Nephron progenitor cell (in vitro differentiated cells): ENCODE data around the gene ZFAND3.

Experiments used
- DNase-seq: peaks from one replicate; pipeline ENCODE4 v3.0.0; 2021
- H3K27ac Mint-ChIP-seq: 2 replicates; pipeline ENCODE4 v1.8.0; 2021; ENCODE audit warnings: mild to moderate bottlenecking, moderate library complexity, mixed read lengths
- H3K27me3 Mint-ChIP-seq: 2 replicates; pipeline ENCODE4 v1.8.0; 2021; ENCODE audit warnings: mild to moderate bottlenecking, low read depth, mixed read lengths; ENCODE audit not compliant: poor library complexity
- H3K36me3 Mint-ChIP-seq: 2 replicates; pipeline ENCODE4 v1.8.0; 2021; ENCODE audit warnings: low read depth, mixed read lengths
- H3K4me1 Mint-ChIP-seq: 2 replicates; pipeline ENCODE4 v1.8.0; 2021; ENCODE audit warnings: mixed read lengths
- H3K4me3 Mint-ChIP-seq: 2 replicates; pipeline ENCODE4 v1.8.0; 2021; ENCODE audit warnings: mild to moderate bottlenecking, moderate library complexity, mixed read lengths
- H3K9me3 Mint-ChIP-seq: 2 replicates; pipeline ENCODE4 v1.8.0; 2021; ENCODE audit warnings: mild to moderate bottlenecking, moderate library complexity, mixed read lengths
- TF ChIP-seq, protein P1 (sequence below): fragments of 200-600 bp; sonication (generic); IDR thresholded peaks from 2 replicates; pipeline ENCODE4 v1.5.0; 2021; ENCODE audit warnings: antibody characterized with exemption

ZFAND3 gene

DNA sequence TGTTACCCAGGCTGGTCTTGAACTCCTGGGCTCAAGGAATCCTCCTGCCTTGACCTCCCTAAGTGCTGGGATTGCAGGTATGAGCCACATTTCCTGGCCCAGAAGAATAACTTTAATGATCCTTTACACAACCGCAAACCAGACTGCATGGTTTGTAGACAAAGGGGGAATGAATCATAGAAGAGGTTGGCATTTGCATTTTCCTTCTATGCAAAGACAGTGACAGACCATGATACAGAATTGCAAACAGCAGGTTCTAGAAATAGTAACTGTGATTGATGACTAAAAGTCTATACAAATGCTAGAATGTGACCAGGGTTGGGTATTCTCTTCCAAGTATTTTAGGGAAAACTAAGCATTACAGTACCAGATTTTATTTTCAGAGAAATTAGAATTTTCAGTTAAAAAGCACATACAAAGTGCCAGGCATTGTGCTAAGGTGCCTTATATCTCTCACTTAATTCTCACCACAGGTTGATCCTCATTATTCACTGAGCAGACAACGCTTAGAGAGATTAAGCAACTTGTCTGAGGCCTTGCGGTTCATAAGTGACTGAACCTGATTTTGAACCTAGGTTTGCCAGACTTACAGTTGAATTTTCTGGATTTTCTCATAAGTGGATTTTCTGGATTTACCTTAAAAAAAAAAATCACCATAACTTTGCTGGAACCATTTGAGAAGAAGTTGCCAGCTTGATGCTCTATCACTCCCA, 146.6 kb downstream of the ZFAND3 start:
- Mint-ChIP-seq H3K4me1 (no peaks in the 10 kb centered on the region), H3K36me3 (peaks cover 81% of the 10 kb centered on the region), H3K4me3 (no peak overlapping the region), H3K9me3 (peaks cover 51% of the 10 kb centered on the region), H3K27ac (no peak overlapping the region), H3K27me3 (no peaks in the 10 kb centered on the region)
- DNase-seq = no peak
- TF ChIP-seq, protein P1, sequence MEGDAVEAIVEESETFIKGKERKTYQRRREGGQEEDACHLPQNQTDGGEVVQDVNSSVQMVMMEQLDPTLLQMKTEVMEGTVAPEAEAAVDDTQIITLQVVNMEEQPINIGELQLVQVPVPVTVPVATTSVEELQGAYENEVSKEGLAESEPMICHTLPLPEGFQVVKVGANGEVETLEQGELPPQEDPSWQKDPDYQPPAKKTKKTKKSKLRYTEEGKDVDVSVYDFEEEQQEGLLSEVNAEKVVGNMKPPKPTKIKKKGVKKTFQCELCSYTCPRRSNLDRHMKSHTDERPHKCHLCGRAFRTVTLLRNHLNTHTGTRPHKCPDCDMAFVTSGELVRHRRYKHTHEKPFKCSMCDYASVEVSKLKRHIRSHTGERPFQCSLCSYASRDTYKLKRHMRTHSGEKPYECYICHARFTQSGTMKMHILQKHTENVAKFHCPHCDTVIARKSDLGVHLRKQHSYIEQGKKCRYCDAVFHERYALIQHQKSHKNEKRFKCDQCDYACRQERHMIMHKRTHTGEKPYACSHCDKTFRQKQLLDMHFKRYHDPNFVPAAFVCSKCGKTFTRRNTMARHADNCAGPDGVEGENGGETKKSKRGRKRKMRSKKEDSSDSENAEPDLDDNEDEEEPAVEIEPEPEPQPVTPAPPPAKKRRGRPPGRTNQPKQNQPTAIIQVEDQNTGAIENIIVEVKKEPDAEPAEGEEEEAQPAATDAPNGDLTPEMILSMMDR = no peak

- Mint-ChIP-seq H3K27ac (no peak overlapping the region), H3K9me3 (peaks cover 47% of the 10 kb centered on the region), H3K4me1 (no peaks in the 10 kb centered on the region), H3K36me3 (peaks cover 75% of the 10 kb centered on the region), H3K27me3 (no peaks in the 10 kb centered on the region), H3K4me3 (no peak overlapping the region)
- TF ChIP-seq, protein P1 = no peak
- DNase-seq = no peak
Observed at GRCh38 chr6:37966801-37967200, 147.3 kb downstream of the ZFAND3 start.

DNA sequence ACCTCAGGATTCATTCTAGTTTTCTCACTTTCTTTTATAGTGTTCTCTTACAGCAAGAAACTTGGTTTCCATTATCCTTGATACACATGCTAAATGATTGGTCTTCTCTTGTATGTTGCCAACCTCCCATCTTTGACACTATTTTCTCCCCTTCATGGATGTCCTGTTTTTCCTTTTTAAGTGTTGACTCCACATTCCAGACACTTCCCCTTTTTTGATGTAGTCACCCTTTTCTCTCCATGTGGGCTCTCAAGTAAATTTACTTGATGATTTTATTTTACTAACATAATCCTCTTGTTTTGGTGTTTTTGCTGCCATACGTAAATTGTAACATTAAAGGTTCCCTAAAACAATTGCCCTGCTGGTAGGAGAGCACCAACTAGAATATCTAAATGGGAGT, 148.1 kb downstream of the ZFAND3 start:
- Mint-ChIP-seq H3K4me1 (no peaks in the 10 kb centered on the region), H3K36me3 (peaks cover 66% of the 10 kb centered on the region), H3K9me3 (peaks cover 42% of the 10 kb centered on the region), H3K4me3 (no peak overlapping the region), H3K27me3 (no peaks in the 10 kb centered on the region), H3K27ac (no peak overlapping the region)
- TF ChIP-seq, protein P1 = no peak
- DNase-seq = no peak

- H3K27me3 Mint-ChIP-seq = no peaks in the 10 kb centered on the region
- peaks cover 61% of the 10 kb centered on the region for H3K36me3 Mint-ChIP-seq
- no peaks in the 10 kb centered on the region for H3K4me1 Mint-ChIP-seq
- H3K27ac Mint-ChIP-seq = no peak overlapping the region
- no peak overlapping the region for H3K4me3 Mint-ChIP-seq
- DNase-seq = no peak
- TF ChIP-seq, protein P1 = no peak
- H3K9me3 Mint-ChIP-seq = peaks cover 61% of the 10 kb centered on the region
Observed at GRCh38 chr6:37971266-37971665, 151.7 kb downstream of the ZFAND3 start.

DNA sequence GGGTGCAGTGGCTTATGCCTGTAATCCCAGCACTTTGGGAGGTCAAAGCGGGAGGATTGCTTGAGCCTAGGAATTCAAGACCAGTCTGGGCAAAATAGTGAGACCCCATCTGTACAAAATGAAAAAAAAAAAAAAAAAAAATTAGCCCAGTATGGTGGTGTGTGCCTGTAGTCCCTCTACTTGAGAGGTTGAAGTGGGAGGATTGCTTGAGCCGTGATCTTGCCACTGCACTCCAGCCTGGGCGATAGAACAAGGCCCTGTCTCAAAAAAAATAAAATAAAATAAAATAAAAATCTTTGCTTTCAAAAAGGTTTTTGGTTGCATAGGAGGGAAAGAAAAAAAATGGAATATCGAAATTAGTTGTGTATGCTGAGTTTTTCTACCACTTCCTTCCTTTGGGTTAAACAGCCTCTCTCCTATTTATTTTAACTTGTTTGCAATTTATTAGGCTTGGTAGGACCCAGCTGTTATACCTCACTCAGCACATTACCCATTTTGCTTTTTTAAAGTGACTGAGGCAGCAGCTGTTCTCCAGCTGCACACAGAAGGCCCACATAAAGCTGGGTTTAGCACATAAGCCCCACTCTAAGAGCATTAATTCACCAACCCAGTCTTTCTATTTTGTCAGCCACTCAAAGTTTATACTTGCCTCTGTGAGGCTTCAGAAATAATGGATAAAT, 152.3 kb downstream of the ZFAND3 start:
- Mint-ChIP-seq H3K27ac (no peak overlapping the region), H3K4me3 (no peak overlapping the region), H3K36me3 (peaks cover 61% of the 10 kb centered on the region), H3K27me3 (no peaks in the 10 kb centered on the region), H3K4me1 (no peaks in the 10 kb centered on the region), H3K9me3 (peaks cover 56% of the 10 kb centered on the region)
- TF ChIP-seq, protein P1 = no peak
- no peak for DNase-seq
